ENCODE data around the gene KLHL40.

KLHL40 gene

GRCh38 chr3:42668793-42669217 lies 16.5 kb upstream of the KLHL40 start:
- DNase-seq (ENCODE audit: low spot score) = no peak

GRCh38 chr3:42670051-42670576 lies 15.2 kb upstream of the KLHL40 start:
- no peak for DNase-seq (ENCODE audit: low spot score)

GRCh38 chr3:42670670-42671069 lies 14.7 kb upstream of the KLHL40 start:
- DNase-seq (ENCODE audit: low spot score) = no peak

- DNase-seq (ENCODE audit: low spot score) = no peak
Observed at GRCh38 chr3:42672515-42672914, 12.8 kb upstream of the KLHL40 start.

- DNase-seq (ENCODE audit: low spot score) = no peak
Observed at GRCh38 chr3:42673082-42673481, 12.3 kb upstream of the KLHL40 start.

- DNase-seq (ENCODE audit: low spot score) = no peak
Observed at GRCh38 chr3:42674146-42674545, 11.2 kb upstream of the KLHL40 start.

- no peak for DNase-seq (ENCODE audit: low spot score)
Observed at GRCh38 chr3:42675909-42676308, 9.4 kb upstream of the KLHL40 start.

GRCh38 chr3:42678447-42678846 lies 6.9 kb upstream of the KLHL40 start:
- DNase-seq (ENCODE audit: low spot score) = no peak

GRCh38 chr3:42680271-42680670 lies 5.1 kb upstream of the KLHL40 start:
- DNase-seq (ENCODE audit: low spot score) = no peak

GRCh38 chr3:42680806-42681205 lies 4.5 kb upstream of the KLHL40 start:
- no peak for DNase-seq (ENCODE audit: low spot score)

- no peak for DNase-seq (ENCODE audit: low spot score)
Observed at GRCh38 chr3:42681361-42682038, 3.8 kb upstream of the KLHL40 start.

GRCh38 chr3:42682301-42683070 lies 2.9 kb upstream of the KLHL40 start:
- DNase-seq (ENCODE audit: low spot score) = no peak

- no peak for DNase-seq (ENCODE audit: low spot score)
Observed at GRCh38 chr3:42683875-42684598, 1.3 kb upstream of the KLHL40 start.

GRCh38 chr3:42684632-42685362 lies 540 bp upstream of the KLHL40 start:
- DNase-seq (ENCODE audit: low spot score) = no peak

GRCh38 chr3:42685891-42686820 lies 819 bp downstream of the KLHL40 start:
- no peak for DNase-seq (ENCODE audit: low spot score)

GRCh38 chr3:42686832-42687650 lies 1.7 kb downstream of the KLHL40 start:
- DNase-seq (ENCODE audit: low spot score) = no peak

GRCh38 chr3:42688016-42688415 lies 2.7 kb downstream of the KLHL40 start:
- DNase-seq (ENCODE audit: low spot score) = no peak

GRCh38 chr3:42688487-42689420 lies 3.4 kb downstream of the KLHL40 start:
- DNase-seq (ENCODE audit: low spot score) = no peak

Measured in CD4-positive, alpha-beta T cell treated with Interleukin-15 for 4 hours (primary cell).